ENCODE measurements around the gene EIF2S2.

Gene EIF2S2

DNA sequence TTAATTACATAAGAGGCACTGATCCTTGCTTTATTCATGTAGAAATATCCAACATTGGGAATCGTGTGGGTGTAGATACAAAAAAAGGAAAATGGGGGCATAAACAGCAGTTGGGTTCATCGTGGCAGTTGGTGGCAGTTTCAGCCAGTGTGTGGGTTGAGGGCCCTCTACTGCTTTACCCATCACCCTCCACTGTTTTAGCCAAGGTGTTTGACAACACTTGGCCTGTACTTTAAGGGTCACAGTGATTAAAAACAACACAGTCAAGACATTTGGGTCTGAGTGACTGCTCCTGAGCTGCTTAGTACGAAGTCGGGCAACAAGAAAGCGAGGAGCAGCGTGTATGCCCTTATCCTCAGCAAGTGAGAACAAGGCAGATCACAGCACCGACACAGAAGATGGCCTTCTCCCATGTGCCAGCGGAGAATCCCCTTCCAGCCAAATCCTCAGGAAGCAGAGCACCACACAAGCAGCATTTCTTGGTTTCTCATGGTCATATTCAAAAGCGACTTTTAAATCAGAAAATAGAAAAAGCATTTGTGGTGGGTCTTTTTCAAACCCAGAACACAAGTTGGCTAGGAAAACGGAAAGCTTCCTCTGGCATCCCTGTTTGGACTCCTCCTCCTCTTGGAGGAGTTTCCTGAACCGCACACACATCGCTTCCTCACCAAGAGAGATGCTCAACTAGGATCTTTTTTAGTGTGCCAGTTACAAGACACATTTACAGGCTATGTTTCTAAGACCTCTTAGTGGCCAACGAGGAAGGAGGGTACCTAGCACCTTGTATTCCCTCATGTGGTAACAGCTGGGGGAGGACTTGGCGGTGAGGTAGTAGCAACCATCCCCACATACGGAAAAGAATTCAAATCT lies 23.5 kb downstream of the EIF2S2 start:
- Histone ChIP-seq H2BK120ac (ENCODE audit: low read depth, low read length) (no peak overlapping the region), H3K4ac (ENCODE audit: low read depth, low read length) (no peak overlapping the region), H3K27ac (ENCODE audit: low read depth, low read length) (no peak overlapping the region), H3K56ac (ENCODE audit: low read length) (no peak overlapping the region), H2BK5ac (ENCODE audit: low read length) (no peak overlapping the region), H3K79me2 (ENCODE audit: control insufficient read depth, insufficient read depth, low read length) (no peaks in the 10 kb centered on the region), H4K8ac (ENCODE audit: low read depth, low read length) (no peak overlapping the region), H2BK15ac (replicated peaks; ENCODE audit: low read depth) (no peak overlapping the region), H3K27me3 (ENCODE audit: insufficient read depth, low read length, poor library complexity) (no peaks in the 10 kb centered on the region), H3K4me1 (ENCODE audit: control insufficient read depth, low read depth, low read length) (no peaks in the 10 kb centered on the region), H2AK5ac (ENCODE audit: low read length) (no peak overlapping the region), H3K79me1 (ENCODE audit: low read length) (no peaks in the 10 kb centered on the region), H3K9ac (ENCODE audit: low read length) (no peak overlapping the region), H4K5ac (ENCODE audit: low read length) (no peak overlapping the region), H3K4me3 (ENCODE audit: low read length) (no peak overlapping the region), H3K23ac (ENCODE audit: low read length) (no peak overlapping the region), H3K4me2 (ENCODE audit: low read length) (no peak overlapping the region), H3K18ac (ENCODE audit: low read length) (no peak overlapping the region), H3K36me3 (ENCODE audit: control insufficient read depth, insufficient read depth, low read length) (peaks cover 18% of the 10 kb centered on the region)
- DNase-seq, result no peak
- no CpG with 5 or more reads among the region's 15 CpGs for WGBS (ENCODE audit: extremely low coverage, insufficient coverage, low lambda C conversion rate)

DNA sequence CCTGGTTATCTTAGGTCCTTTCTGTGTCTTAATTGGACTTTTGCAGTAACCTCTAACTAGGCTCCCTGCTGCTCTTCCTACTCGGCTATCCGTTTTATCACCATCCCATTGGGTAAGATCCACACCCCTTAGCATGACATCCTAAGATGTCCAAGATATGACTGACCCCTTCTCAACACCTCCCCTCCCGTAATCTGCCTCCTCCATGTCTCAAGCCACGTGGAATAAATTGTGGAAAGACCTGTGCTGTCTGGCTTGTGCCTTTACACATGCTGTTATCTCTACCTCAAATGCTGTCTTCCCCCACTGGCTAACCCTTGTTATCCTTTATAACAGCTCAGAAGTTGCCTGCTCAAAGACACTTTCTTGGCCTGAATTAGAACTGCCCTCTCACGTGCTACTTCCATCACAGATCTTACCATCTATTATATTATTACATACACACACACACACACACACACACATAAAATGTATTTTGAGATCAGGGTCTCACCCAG lies 26.5 kb downstream of the EIF2S2 start:
- Histone ChIP-seq H3K4ac (ENCODE audit: low read depth, low read length) (no peak overlapping the region), H2BK120ac (ENCODE audit: low read depth, low read length) (no peak overlapping the region), H4K5ac (ENCODE audit: low read length) (no peak overlapping the region), H3K79me2 (ENCODE audit: control insufficient read depth, insufficient read depth, low read length) (no peaks in the 10 kb centered on the region), H3K27ac (ENCODE audit: low read depth, low read length) (no peak overlapping the region), H3K27me3 (ENCODE audit: insufficient read depth, low read length, poor library complexity) (no peaks in the 10 kb centered on the region), H3K23ac (ENCODE audit: low read length) (no peak overlapping the region), H2BK5ac (ENCODE audit: low read length) (no peak overlapping the region), H3K18ac (ENCODE audit: low read length) (no peak overlapping the region), H4K8ac (ENCODE audit: low read depth, low read length) (no peak overlapping the region), H2BK15ac (replicated peaks; ENCODE audit: low read depth) (no peak overlapping the region), H2AK5ac (ENCODE audit: low read length) (no peak overlapping the region), H3K4me3 (ENCODE audit: low read length) (no peak overlapping the region), H3K56ac (ENCODE audit: low read length) (no peak overlapping the region), H3K9ac (ENCODE audit: low read length) (no peak overlapping the region), H3K36me3 (ENCODE audit: control insufficient read depth, insufficient read depth, low read length) (peaks cover 13% of the 10 kb centered on the region), H3K4me1 (ENCODE audit: control insufficient read depth, low read depth, low read length) (no peaks in the 10 kb centered on the region), H3K4me2 (ENCODE audit: low read length) (no peak overlapping the region), H3K79me1 (ENCODE audit: low read length) (no peaks in the 10 kb centered on the region)
- no peak for DNase-seq
- WGBS (ENCODE audit: extremely low coverage, insufficient coverage, low lambda C conversion rate), result no CpG with 5 or more reads among the region's 5 CpGs

DNA sequence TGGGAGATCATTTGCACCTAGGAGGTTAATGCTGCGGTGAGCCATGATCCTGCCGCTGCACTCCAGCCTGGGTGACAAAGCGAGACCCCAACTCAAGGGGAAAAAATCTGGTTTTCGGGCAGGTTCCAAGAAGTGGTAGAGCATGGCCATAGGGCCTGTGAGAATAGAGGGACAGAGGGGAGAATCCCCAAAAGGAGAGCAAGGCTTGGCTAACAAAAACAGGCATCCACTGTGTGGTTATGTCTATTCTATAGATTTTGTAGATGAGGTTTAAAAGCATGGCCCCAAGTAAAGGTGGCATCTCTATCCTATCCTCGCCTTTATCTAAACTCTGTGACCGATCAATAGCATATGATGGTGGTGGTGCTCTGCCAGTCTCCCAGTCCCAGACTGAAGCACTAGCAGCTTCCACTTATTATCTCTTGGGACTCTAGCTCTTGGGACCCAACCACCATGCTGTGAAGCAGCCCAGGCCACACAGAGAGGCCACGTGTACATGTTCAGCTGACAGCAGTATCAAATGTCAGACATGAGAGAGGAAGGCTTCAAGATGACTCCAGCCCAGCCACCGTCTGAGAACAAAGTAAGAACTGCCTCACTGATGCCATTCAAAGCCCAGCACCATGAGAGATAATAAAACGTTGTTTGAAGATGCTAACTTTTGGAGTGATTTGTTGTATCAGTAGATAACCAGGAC lies 27.7 kb downstream of the EIF2S2 start:
- no CpG with 5 or more reads among the region's 9 CpGs for WGBS (ENCODE audit: extremely low coverage, insufficient coverage, low lambda C conversion rate)
- H3K56ac ChIP-seq (ENCODE audit: low read length), result no peak overlapping the region
- no peak overlapping the region for H3K18ac ChIP-seq (ENCODE audit: low read length)
- no peak overlapping the region for H2BK15ac ChIP-seq (replicated peaks; ENCODE audit: low read depth)
- no peak overlapping the region for H3K23ac ChIP-seq (ENCODE audit: low read length)
- H2BK120ac ChIP-seq (ENCODE audit: low read depth, low read length), result no peak overlapping the region
- no peak overlapping the region for H3K4me3 ChIP-seq (ENCODE audit: low read length)
- H3K9ac ChIP-seq (ENCODE audit: low read length), result no peak overlapping the region
- no peak overlapping the region for H3K27ac ChIP-seq (ENCODE audit: low read depth, low read length)
- H4K8ac ChIP-seq (ENCODE audit: low read depth, low read length), result no peak overlapping the region
- H3K4me1 ChIP-seq (ENCODE audit: control insufficient read depth, low read depth, low read length), result no peaks in the 10 kb centered on the region
- H3K4ac ChIP-seq (ENCODE audit: low read depth, low read length), result no peak overlapping the region
- no peaks in the 10 kb centered on the region for H3K27me3 ChIP-seq (ENCODE audit: insufficient read depth, low read length, poor library complexity)
- H2AK5ac ChIP-seq (ENCODE audit: low read length), result no peak overlapping the region
- H3K4me2 ChIP-seq (ENCODE audit: low read length), result no peak overlapping the region
- no peak for DNase-seq
- no peak overlapping the region for H4K5ac ChIP-seq (ENCODE audit: low read length)
- H3K36me3 ChIP-seq (ENCODE audit: control insufficient read depth, insufficient read depth, low read length), result peaks cover 7% of the 10 kb centered on the region
- H2BK5ac ChIP-seq (ENCODE audit: low read length), result no peak overlapping the region
- no peaks in the 10 kb centered on the region for H3K79me2 ChIP-seq (ENCODE audit: control insufficient read depth, insufficient read depth, low read length)
- H3K79me1 ChIP-seq (ENCODE audit: low read length), result no peaks in the 10 kb centered on the region

DNA sequence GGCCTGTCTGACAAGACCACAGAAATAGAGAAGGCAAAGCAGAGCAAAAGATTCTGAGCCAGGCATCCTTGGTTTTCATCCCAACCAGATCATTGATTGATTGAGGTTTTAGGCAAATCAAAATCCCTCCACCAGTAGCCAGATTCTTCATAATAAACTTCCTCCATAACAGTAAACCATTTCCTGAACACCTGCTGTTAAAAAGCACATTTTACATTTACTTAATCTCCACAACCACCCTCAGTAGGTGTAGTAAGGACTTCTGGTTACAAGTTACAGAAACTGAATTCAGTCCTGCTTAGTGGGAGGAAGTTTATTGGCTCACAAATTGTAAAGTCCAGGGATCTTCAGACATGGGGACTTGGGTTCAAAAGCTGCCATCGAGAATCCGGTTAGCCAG lies 28.3 kb downstream of the EIF2S2 start:
- Histone ChIP-seq H2BK5ac (ENCODE audit: low read length) (no peak overlapping the region), H3K4me2 (ENCODE audit: low read length) (no peak overlapping the region), H4K5ac (ENCODE audit: low read length) (no peak overlapping the region), H3K56ac (ENCODE audit: low read length) (no peak overlapping the region), H2AK5ac (ENCODE audit: low read length) (no peak overlapping the region), H2BK15ac (replicated peaks; ENCODE audit: low read depth) (no peak overlapping the region), H3K4me1 (ENCODE audit: control insufficient read depth, low read depth, low read length) (no peaks in the 10 kb centered on the region), H3K4ac (ENCODE audit: low read depth, low read length) (no peak overlapping the region), H2BK120ac (ENCODE audit: low read depth, low read length) (no peak overlapping the region), H3K27me3 (ENCODE audit: insufficient read depth, low read length, poor library complexity) (no peaks in the 10 kb centered on the region), H3K4me3 (ENCODE audit: low read length) (no peak overlapping the region), H3K36me3 (ENCODE audit: control insufficient read depth, insufficient read depth, low read length) (peaks cover 9% of the 10 kb centered on the region), H3K23ac (ENCODE audit: low read length) (no peak overlapping the region), H3K79me1 (ENCODE audit: low read length) (no peaks in the 10 kb centered on the region), H4K8ac (ENCODE audit: low read depth, low read length) (no peak overlapping the region), H3K18ac (ENCODE audit: low read length) (no peak overlapping the region), H3K27ac (ENCODE audit: low read depth, low read length) (no peak overlapping the region), H3K79me2 (ENCODE audit: control insufficient read depth, insufficient read depth, low read length) (no peaks in the 10 kb centered on the region), H3K9ac (ENCODE audit: low read length) (no peak overlapping the region)
- WGBS (ENCODE audit: extremely low coverage, insufficient coverage, low lambda C conversion rate), result no CpG with 5 or more reads among the region's 2 CpGs
- DNase-seq, result no peak

DNA sequence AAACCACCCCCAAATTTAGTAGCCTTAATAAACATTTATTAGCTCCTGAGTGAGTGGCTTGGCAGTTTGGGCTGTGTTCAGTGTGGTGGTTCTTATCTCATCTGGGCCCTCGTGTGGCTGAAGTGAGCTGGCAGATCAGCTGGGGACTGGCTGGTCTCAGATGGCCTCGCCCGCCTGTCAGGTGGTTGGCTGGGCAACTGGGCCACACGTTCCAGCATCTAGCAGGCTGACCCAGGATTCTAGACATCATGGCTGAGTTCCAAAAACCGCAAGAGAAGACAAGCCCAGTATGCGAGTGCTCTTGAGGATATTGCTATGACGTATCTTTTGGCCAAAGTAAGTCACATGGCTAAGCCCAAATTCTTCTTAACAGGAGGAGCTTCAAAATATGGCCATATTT lies 28.9 kb downstream of the EIF2S2 start:
- DNase-seq, result no peak
- Histone ChIP-seq H2BK5ac (ENCODE audit: low read length) (no peak overlapping the region), H3K36me3 (ENCODE audit: control insufficient read depth, insufficient read depth, low read length) (peaks cover 7% of the 10 kb centered on the region), H3K4me3 (ENCODE audit: low read length) (no peak overlapping the region), H3K18ac (ENCODE audit: low read length) (no peak overlapping the region), H4K5ac (ENCODE audit: low read length) (no peak overlapping the region), H2BK15ac (replicated peaks; ENCODE audit: low read depth) (no peak overlapping the region), H3K4me2 (ENCODE audit: low read length) (no peak overlapping the region), H3K27me3 (ENCODE audit: insufficient read depth, low read length, poor library complexity) (no peaks in the 10 kb centered on the region), H2BK120ac (ENCODE audit: low read depth, low read length) (no peak overlapping the region), H3K27ac (ENCODE audit: low read depth, low read length) (no peak overlapping the region), H3K56ac (ENCODE audit: low read length) (no peak overlapping the region), H3K4me1 (ENCODE audit: control insufficient read depth, low read depth, low read length) (no peaks in the 10 kb centered on the region), H3K23ac (ENCODE audit: low read length) (no peak overlapping the region), H3K79me2 (ENCODE audit: control insufficient read depth, insufficient read depth, low read length) (no peaks in the 10 kb centered on the region), H2AK5ac (ENCODE audit: low read length) (no peak overlapping the region), H3K4ac (ENCODE audit: low read depth, low read length) (no peak overlapping the region), H3K79me1 (ENCODE audit: low read length) (no peaks in the 10 kb centered on the region), H3K9ac (ENCODE audit: low read length) (no peak overlapping the region), H4K8ac (ENCODE audit: low read depth, low read length) (no peak overlapping the region)
- no CpG with 5 or more reads among the region's 7 CpGs for WGBS (ENCODE audit: extremely low coverage, insufficient coverage, low lambda C conversion rate)

All from mesendoderm (in vitro differentiated cells).